Upper lobe of right lung (tissue), 1 donor: ENCODE data around the gene CALU. TPM values are rescaled to one million over a fixed set of nuclear protein-coding genes. Genes with fewer than 3 reads are reported as not detected.

Experiments used
- ATAC-seq: fragments of 200-7000 bp; cut with Tn5 transposase; one replicate; pipeline ENCODE4 v1.9.1; 2020; ENCODE audit warnings: mild to moderate bottlenecking, moderate library complexity
- DNase-seq: peaks from one replicate; pipeline ENCODE4 v3.0.0-alpha.2; 2020
- H3K27ac ChIP-seq: fragments of 200-600 bp; one replicate; pipeline ENCODE4 v1.8.0; 2022
- H3K27me3 ChIP-seq: fragments of 200-600 bp; one replicate; pipeline ENCODE4 v1.8.0; 2022; ENCODE audit warnings: mild to moderate bottlenecking
- H3K36me3 ChIP-seq: fragments of 200-600 bp; one replicate; pipeline ENCODE4 v1.8.0; 2022
- H3K4me1 ChIP-seq: fragments of 200-600 bp; one replicate; pipeline ENCODE4 v1.8.0; 2022
- H3K4me3 ChIP-seq: fragments of 200-600 bp; one replicate; pipeline ENCODE4 v1.8.0; 2022; ENCODE audit warnings: mild to moderate bottlenecking
- H3K9me3 ChIP-seq: fragments of 200-600 bp; one replicate; pipeline ENCODE4 v1.8.0; 2022
- intact Hi-C: fragments of 100-400 bp; cut with DNase I; formaldehyde crosslinking; loops from one replicate; pipeline ENCODE4 v1.11.0; 2022
- total RNA-seq: library from RNA; stranded (reverse); fragmentation: NEBNext Ultra II Directional; extraction: Animal tissue kit (Norgen Biotek cat#: 25700); gene quantifications from one replicate; pipeline ENCODE4 v1.2.1, GENCODE V29; 2021
- TF ChIP-seq, protein P1 (sequence below): fragments of 200-600 bp; IDR thresholded peaks from one replicate; pipeline ENCODE4 v1.8.0; 2022; ENCODE audit warnings: antibody characterized with exemption
- donor health status: DM: no; HTN: yes; CAD: no; lungs with severe emphysema.

The CALU gene
- total RNA-seq, 1 donor from 2014 or later: 100 TPM

GRCh38 chr7:128705891-128706333, 33.2 kb upstream of the CALU start:
- TF ChIP-seq, protein P1, sequence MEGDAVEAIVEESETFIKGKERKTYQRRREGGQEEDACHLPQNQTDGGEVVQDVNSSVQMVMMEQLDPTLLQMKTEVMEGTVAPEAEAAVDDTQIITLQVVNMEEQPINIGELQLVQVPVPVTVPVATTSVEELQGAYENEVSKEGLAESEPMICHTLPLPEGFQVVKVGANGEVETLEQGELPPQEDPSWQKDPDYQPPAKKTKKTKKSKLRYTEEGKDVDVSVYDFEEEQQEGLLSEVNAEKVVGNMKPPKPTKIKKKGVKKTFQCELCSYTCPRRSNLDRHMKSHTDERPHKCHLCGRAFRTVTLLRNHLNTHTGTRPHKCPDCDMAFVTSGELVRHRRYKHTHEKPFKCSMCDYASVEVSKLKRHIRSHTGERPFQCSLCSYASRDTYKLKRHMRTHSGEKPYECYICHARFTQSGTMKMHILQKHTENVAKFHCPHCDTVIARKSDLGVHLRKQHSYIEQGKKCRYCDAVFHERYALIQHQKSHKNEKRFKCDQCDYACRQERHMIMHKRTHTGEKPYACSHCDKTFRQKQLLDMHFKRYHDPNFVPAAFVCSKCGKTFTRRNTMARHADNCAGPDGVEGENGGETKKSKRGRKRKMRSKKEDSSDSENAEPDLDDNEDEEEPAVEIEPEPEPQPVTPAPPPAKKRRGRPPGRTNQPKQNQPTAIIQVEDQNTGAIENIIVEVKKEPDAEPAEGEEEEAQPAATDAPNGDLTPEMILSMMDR: no peak
- ATAC-seq (no peak), DNase-seq (no peak)
- intact Hi-C loops: no loop called here
- H3K4me3 ChIP-seq: no peak overlapping the region
- no peak overlapping the region for H3K27ac ChIP-seq
- H3K9me3 ChIP-seq: no peaks in the 10 kb centered on the region
- no peaks in the 10 kb centered on the region for H3K4me1 ChIP-seq
- no peaks in the 10 kb centered on the region for H3K36me3 ChIP-seq
- no peaks in the 10 kb centered on the region for H3K27me3 ChIP-seq

- no peaks in the 10 kb centered on the region for H3K27me3 ChIP-seq
- H3K9me3 ChIP-seq: no peaks in the 10 kb centered on the region
- no peaks in the 10 kb centered on the region for H3K4me1 ChIP-seq
- DNase-seq: no peak
- H3K36me3 ChIP-seq: no peaks in the 10 kb centered on the region
- TF ChIP-seq, protein P1: no peak
- no peak for ATAC-seq
- intact Hi-C loops: no loop called here
- H3K4me3 ChIP-seq: no peak overlapping the region
- no peak overlapping the region for H3K27ac ChIP-seq
These were observed 31.4 kb upstream of the CALU start for GRCh38 chr7:128707752-128708151.

- Histone ChIP-seq H3K4me3 (no peak overlapping the region), H3K27ac (no peak overlapping the region), H3K4me1 (no peaks in the 10 kb centered on the region), H3K36me3 (no peaks in the 10 kb centered on the region), H3K9me3 (no peaks in the 10 kb centered on the region), H3K27me3 (no peaks in the 10 kb centered on the region)
- ATAC-seq (no peak), DNase-seq (no peak)
- intact Hi-C loops: no loop called here
- TF ChIP-seq, protein P1: no peak
These were observed 30.9 kb upstream of the CALU start for GRCh38 chr7:128708235-128708634.

DNA sequence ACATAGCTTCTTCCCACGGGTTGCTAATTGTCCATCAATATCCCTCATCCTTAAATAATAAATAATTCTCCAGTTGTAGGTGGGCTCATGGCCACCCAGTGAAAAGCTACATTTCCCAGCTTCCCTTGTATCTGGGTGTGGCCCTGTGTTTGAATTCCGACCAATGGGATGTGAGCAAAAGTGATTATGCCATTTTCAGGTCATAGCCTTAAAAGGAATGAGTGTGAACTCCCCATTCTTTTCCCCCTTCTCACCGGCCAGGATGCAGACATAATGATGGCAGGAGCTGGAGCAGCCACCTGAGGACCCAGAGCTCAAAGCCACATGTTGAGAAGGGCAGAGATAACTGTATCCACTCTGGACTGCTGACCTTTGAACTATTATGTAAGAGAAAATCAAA, 30.3 kb upstream of the CALU start:
- Histone ChIP-seq H3K36me3 (no peaks in the 10 kb centered on the region), H3K4me1 (no peaks in the 10 kb centered on the region), H3K27me3 (no peaks in the 10 kb centered on the region), H3K9me3 (no peaks in the 10 kb centered on the region), H3K27ac (no peak overlapping the region), H3K4me3 (no peak overlapping the region)
- DNase-seq (no peak), ATAC-seq (no peak)
- TF ChIP-seq, protein P1: no peak
- intact Hi-C loops: no loop called here

GRCh38 chr7:128710481-128710880, 28.7 kb upstream of the CALU start:
- no peaks in the 10 kb centered on the region for H3K9me3 ChIP-seq
- intact Hi-C loops: no loop called here
- no peaks in the 10 kb centered on the region for H3K36me3 ChIP-seq
- DNase-seq (no peak), ATAC-seq (no peak)
- no peak overlapping the region for H3K27ac ChIP-seq
- no peaks in the 10 kb centered on the region for H3K27me3 ChIP-seq
- TF ChIP-seq, protein P1: no peak
- no peaks in the 10 kb centered on the region for H3K4me1 ChIP-seq
- H3K4me3 ChIP-seq: no peak overlapping the region

- no peak overlapping the region for H3K4me3 ChIP-seq
- ATAC-seq (no peak), DNase-seq (no peak)
- H3K36me3 ChIP-seq: no peaks in the 10 kb centered on the region
- no peaks in the 10 kb centered on the region for H3K27me3 ChIP-seq
- H3K4me1 ChIP-seq: no peaks in the 10 kb centered on the region
- intact Hi-C loops: no loop called here
- TF ChIP-seq, protein P1: no peak
- H3K9me3 ChIP-seq: no peaks in the 10 kb centered on the region
- no peak overlapping the region for H3K27ac ChIP-seq
These were observed 25.4 kb upstream of the CALU start for GRCh38 chr7:128713794-128714193.
